ENCODE measurements around the gene ANKDD1A. TPM values are rescaled to one million over a fixed set of nuclear protein-coding genes. Genes with fewer than 3 reads are reported as not detected.

The ANKDD1A gene
- total RNA-seq, 4 donors from 2014 or later: 2.1 to 3.6 (median 2.8) TPM

GRCh38 chr15:64989416-64990167, 77.9 kb downstream of the ANKDD1A start, which contains the start of gene SPG21:
Gene SPG21, minus strand, starts transcription at chr15:64989914. Its CDS starts 6,345 bp downstream, at chr15:64983569.
- H3K36me3 ChIP-seq: no peaks in the 10 kb centered on the region
- WGBS: 1% methylated on average over 20 of the region's 75 CpGs
- H3K27me3 ChIP-seq: no peaks in the 10 kb centered on the region
- H3K4me3 ChIP-seq: peak within 1 kb of the TSS; percentile 88
- no peaks in the 10 kb centered on the region for H3K9me3 ChIP-seq
- DNase-seq (ENCODE audit: low spot score in 2 of 2): peak; percentile 92 to 94
- H3K27ac ChIP-seq: peak within 1 kb of the TSS; percentile 95
- TF ChIP-seq CTCF (IDR thresholded peaks at IDR 0.05): no peak
- peak in 1 of 2 donors; percentile 48 for TF ChIP-seq POLR2A (IDR thresholded peaks at IDR 0.05)
- peak in 1 of 3 donors; percentile 16 for TF ChIP-seq POLR2AphosphoS5 (IDR thresholded peaks at IDR 0.05)
- TF ChIP-seq EP300 (IDR thresholded peaks at IDR 0.05): no peak
- H3K4me1 ChIP-seq: peaks cover 35% of the 10 kb centered on the region

GRCh38 chr15:64990168-64990470, 78.4 kb downstream of the ANKDD1A start:
- TF ChIP-seq CTCF (IDR thresholded peaks at IDR 0.05) (no peak), POLR2AphosphoS5 (IDR thresholded peaks at IDR 0.05) (no peak), EP300 (IDR thresholded peaks at IDR 0.05) (no peak), POLR2A (IDR thresholded peaks at IDR 0.05) (no peak)
- Histone ChIP-seq H3K9me3 (no peaks in the 10 kb centered on the region), H3K4me1 (peaks cover 30% of the 10 kb centered on the region), H3K27me3 (no peaks in the 10 kb centered on the region), H3K36me3 (no peaks in the 10 kb centered on the region), H3K27ac (peak overlapping the region; percentile 95), H3K4me3 (peak overlapping the region; percentile 88)
- WGBS: 2% methylated on average over 9 of the region's 9 CpGs
- no peak for DNase-seq (ENCODE audit: low spot score in 2 of 2)

- Histone ChIP-seq H3K4me1 (peaks cover 25% of the 10 kb centered on the region), H3K27me3 (no peaks in the 10 kb centered on the region), H3K4me3 (no peak overlapping the region), H3K36me3 (no peaks in the 10 kb centered on the region), H3K9me3 (no peaks in the 10 kb centered on the region), H3K27ac (no peak overlapping the region)
- 68% methylated on average over 2 of the region's 2 CpGs for WGBS
- no peak for DNase-seq (ENCODE audit: low spot score in 2 of 2)
- TF ChIP-seq POLR2A (IDR thresholded peaks at IDR 0.05): no peak
- TF ChIP-seq POLR2AphosphoS5 (IDR thresholded peaks at IDR 0.05): no peak
- TF ChIP-seq CTCF (IDR thresholded peaks at IDR 0.05): no peak
- no peak for TF ChIP-seq EP300 (IDR thresholded peaks at IDR 0.05)
These were observed 79.9 kb downstream of the ANKDD1A start for GRCh38 chr15:64991536-64992135.

- no peak for DNase-seq (ENCODE audit: low spot score in 2 of 2)
- H3K4me1 ChIP-seq: peaks cover 9% of the 10 kb centered on the region
- TF ChIP-seq EP300 (IDR thresholded peaks at IDR 0.05): no peak
- no peak for TF ChIP-seq POLR2AphosphoS5 (IDR thresholded peaks at IDR 0.05)
- no peak for TF ChIP-seq POLR2A (IDR thresholded peaks at IDR 0.05)
- no peak for TF ChIP-seq CTCF (IDR thresholded peaks at IDR 0.05)
- no peaks in the 10 kb centered on the region for H3K36me3 ChIP-seq
- H3K9me3 ChIP-seq: no peaks in the 10 kb centered on the region
- no peak overlapping the region for H3K4me3 ChIP-seq
- WGBS: 66% methylated on average over 1 of the region's 1 CpG
- H3K27ac ChIP-seq: no peak overlapping the region
- no peaks in the 10 kb centered on the region for H3K27me3 ChIP-seq
These were observed 81.6 kb downstream of the ANKDD1A start for GRCh38 chr15:64993290-64993689.

GRCh38 chr15:64997066-64997465, 85.4 kb downstream of the ANKDD1A start:
- H3K4me1 ChIP-seq: no peaks in the 10 kb centered on the region
- 80% methylated on average over 5 of the region's 5 CpGs for WGBS
- DNase-seq (ENCODE audit: low spot score in 2 of 2): no peak

More at GRCh38 chr15:64997066-64997465, 85.4 kb downstream of the ANKDD1A start:
- Histone ChIP-seq H3K9me3 (no peaks in the 10 kb centered on the region), H3K4me3 (no peak overlapping the region), H3K27me3 (no peaks in the 10 kb centered on the region), H3K36me3 (no peaks in the 10 kb centered on the region), H3K27ac (no peak overlapping the region)
- TF ChIP-seq POLR2AphosphoS5 (IDR thresholded peaks at IDR 0.05) (no peak), POLR2A (IDR thresholded peaks at IDR 0.05) (no peak), EP300 (IDR thresholded peaks at IDR 0.05) (no peak), CTCF (IDR thresholded peaks at IDR 0.05) (no peak)
